COLO668 (cell line): ENCODE measurements around the gene PLEKHF1.
"Not testable (repeated sequence)": the region's sequence is repeated elsewhere in the genome, so short reads cannot be mapped to it uniquely, and the experiment has no call there.

Experiments
- DNase-seq: peaks from one replicate; lab custom pipeline; 2025; ENCODE audit not compliant: unreplicated experiment; lab: John Stamatoyannopoulos, UW

PLEKHF1 gene, protein sequence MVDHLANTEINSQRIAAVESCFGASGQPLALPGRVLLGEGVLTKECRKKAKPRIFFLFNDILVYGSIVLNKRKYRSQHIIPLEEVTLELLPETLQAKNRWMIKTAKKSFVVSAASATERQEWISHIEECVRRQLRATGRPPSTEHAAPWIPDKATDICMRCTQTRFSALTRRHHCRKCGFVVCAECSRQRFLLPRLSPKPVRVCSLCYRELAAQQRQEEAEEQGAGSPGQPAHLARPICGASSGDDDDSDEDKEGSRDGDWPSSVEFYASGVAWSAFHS

DNA sequence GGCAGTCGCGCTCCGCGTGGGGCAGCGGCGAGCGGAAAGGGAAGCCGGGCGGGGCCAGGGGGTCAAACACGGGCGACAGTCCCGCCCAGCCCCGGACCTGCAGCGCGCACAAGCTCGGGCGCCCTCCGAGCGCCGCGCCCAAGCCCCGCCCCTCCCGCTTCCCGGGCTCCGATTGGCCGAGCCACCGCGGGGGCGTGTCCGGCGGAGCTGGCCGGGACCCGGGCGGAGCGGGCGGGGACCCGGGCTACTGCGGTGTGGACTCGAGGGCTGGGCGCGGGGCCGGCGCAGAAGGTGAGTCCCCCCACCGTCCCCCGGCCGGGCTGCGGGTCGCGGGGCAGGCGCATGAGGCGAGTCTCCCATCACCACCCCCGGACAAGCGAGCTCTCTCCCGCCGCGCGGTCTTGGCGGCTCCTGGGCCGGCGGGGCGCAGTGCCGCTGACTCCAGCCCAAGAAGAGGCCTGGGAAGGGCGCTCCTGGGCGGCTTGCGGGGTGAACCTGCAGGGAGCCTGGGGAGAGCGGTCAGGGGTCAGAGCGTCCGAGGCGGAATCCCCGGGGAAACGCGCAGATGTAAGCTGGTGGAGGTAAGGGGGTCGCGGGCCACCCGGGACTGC is at the start of gene PLEKHF1:
PLEKHF1 (plus strand) TSS at position 247 of the 611 bp plus-strand sequence. CDS start 8,379 bp downstream, outside the sequence.
- DNase-seq, result peak; percentile 86

DNA sequence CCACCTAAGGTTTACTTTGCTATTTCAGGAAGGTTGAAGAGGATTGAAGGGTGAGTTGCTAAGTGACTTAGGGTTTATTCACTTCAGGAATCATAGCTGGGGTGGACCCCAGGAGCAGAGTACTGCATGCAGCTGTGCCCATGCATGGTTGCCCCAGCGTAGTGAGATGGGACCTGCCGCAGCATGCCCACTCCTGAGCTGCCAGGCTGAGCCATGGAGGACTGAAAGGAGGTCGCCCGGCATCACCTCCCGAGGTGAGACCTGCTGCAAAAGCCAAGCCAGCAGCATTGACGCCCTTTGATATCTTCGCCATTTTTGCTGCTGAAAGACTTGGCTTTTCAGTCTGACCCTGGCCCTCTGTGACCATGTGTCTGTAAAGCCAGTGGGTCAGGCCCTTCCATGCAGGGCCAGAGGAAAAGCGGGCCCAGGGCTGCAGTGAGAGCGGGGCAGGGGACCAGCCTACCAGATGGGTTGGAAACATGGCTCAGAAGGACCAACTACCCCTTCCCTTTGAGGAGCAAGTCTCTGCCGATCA is 49.3 kb upstream of the PLEKHF1 start:
- DNase-seq, result no peak

DNA sequence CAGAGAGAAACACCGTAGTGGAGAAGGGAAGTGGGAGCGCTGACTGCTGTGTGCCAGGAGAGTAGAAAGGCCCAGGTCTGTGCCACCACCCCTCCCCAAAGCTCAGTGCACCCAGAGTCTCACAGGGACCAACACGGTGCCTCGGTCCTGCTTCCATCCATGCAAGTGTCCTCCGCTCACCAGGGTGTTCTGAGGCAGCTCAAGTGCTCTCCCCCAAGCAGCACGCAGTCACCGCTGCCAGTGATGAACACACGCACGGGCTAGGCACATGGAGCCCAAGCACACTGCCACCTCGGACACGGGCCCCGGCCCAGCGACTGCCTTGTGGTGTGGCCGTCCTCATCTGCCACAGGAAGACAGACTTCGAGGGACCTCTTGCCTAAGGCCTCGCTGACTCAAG is 48.7 kb upstream of the PLEKHF1 start:
- no peak for DNase-seq

DNA sequence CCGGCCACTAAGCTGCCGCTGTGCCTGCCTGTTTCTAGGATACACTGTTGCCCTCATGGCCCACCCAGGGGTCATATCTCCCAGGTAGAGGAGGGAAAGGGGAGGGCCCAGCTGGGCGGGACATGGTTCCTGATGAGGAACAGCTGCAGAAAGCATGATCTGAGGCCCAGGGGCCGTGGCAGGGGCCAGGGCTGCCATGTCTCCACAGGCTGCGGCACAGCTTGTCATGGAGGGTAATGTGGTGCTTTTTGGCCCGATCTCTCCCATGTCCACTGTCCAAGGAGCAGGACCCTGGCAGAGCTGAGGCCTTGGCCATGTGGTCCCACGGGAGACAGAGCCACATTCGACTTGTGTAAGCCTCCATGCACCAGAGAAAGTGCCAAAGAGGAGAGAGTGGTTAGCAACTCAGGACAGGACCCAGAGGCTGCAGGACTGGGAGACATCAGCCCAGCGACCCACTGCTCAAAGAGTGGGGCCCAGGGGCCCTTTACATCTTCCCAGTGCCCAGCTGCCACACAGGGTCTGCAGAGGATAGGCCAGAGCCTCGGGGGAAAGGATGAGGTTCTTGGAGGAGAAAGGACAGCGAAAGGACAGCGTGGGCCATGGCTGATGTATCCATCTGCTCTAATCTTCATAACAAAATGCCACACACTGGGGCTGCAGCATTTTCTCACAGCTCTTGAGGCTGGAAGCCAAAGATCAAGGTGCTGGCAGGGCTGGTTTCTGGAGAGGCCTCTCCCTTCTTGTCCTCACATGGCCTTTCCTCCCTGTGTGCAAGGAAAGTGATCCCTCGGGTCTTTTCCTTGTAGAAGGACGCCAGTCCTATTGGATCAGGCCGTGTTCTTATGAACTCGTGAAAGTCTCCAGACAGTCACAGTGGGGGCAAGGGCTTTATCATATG is 47.6 kb upstream of the PLEKHF1 start:
- no peak for DNase-seq

DNA sequence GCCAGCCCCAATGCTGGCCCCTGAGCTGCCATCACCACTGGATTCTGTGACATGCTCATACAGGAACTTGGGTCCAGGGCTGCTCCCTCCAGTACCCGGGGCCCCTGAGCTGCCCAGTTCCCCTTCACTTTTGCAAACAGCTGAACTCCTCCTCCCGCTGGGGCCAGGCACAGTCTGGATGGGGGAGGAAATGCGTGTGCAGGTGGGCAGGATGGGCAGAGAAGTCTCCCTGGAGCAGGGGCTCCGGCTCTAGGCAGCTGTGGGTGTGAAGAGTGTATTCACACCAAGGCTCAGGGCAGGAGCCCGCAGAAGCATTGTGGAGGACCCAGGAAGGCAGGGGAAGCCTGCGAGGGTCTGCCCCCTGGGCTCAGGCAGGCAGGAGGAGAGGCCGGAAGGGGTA is 46.8 kb upstream of the PLEKHF1 start:
- DNase-seq, result no peak

DNA sequence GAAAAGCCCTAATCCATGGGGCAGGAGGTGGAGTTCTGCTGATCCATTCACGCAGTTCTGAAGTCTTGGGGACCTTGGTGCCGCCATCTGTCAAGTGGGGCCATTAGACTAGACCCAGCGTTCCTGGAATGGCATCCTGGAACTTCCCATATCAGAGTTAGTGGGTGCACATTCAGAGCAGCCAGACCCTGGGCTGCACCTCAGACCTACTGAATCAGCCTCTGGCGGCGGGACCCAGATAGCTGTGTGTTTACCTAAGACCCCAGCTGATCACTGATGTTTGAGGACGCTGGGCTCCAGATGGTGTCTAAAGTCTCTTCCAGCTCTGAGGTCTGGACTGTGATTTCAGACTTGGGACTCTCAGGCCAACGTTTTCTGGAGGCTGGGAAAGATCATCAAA is 46.4 kb upstream of the PLEKHF1 start:
- DNase-seq, result no peak

DNA sequence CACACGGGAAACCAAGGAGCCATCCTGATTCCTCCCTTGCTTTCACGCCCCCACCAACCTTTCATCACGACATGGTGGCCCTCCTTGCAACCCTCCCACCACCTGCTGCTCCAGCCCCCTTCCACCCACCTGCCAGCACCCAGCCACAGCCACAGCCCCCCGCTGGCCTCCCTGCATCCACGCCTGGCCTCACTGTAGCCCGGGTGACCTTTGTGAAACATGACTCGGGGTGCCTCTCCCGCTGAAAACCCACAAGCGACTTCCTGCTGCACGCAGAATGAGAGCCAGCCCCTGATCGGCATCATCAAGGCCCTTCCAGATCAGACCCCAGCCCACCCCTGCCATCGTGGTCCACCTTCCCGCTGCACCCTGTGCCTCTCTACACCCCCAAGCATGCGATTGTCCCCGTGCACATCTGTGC is 44.3 kb upstream of the PLEKHF1 start:
- no peak for DNase-seq

DNA sequence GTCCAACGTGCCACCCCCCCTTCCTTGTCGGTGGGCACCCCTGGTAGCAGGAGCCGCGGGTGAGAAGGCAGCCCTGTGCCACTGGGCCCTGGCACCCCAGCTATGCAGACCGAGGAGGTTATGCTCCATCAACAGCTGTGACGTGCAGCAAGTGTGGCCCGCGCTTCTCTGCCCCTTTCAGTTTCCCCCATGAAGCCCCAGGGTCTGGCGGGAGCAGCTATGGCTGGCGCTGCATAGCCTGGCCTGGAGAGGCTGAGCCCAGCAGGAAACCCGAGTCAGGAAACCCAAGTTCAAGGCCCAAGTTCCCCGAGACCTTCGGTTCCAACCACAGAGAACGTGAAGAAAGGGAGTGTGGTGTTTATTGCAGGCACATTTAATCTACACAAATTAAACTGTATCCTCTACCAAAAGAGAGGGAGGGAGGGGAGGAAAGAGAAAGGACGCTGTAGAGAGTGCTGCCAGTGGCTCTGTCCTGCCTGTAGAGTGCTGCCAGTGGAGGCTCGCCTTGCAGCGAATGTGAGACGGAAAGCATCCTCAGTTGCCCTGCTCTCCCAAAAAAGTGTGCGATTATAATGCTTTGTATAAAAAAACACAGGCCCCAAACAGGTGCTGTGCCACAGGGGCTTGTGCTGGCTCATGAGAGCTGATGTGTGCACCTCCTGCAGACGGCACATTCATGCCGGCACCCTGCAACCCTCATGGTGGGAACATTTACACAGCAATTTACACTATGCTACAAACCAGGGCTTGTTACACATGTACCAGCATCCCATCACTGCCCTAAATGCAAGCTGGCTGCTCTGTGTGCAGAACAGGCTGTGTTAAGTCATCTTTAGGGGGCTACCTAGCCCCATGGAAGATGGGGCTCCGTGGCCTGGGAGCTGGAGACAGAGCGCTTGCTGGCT is 42.8 kb upstream of the PLEKHF1 start:
- peak; percentile 28 for DNase-seq

DNA sequence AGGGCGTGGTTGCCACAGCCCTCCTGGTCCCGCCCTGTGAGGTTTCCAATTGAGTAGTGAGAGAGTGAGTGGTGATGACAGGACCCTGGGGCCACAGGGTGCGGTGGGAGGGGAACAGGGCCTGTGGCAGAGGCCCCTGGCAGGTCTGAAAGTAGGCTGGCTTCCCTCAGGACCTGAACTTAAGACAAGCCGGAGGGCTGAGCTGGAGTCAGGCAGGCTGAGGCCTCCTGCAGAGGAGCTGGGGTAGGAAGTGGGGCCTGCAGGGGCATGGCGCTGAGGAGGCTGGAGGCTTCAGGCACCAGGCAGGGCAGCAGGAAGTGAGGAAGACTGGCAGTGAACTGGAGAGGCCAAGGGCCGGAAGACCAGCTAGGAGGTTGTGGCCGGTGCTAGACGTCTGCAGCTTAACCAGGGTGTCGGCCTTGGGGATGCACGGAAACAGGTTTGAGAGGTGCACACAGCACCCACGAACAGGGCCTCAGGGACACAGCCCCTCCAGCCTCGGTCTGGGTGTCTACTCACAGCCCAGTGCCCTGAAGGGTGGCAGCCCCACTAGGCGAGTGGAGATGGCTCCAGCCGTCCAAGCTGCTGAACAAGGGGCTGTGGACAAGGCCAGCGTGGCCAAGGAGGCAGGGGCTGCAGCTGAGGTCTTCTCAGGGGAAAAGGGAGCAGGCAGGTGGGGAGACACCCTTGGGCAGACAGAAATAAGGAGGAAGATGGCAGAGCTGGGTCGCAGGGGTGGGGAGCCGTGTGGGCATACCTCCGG is 41.4 kb upstream of the PLEKHF1 start:
- no peak for DNase-seq

DNA sequence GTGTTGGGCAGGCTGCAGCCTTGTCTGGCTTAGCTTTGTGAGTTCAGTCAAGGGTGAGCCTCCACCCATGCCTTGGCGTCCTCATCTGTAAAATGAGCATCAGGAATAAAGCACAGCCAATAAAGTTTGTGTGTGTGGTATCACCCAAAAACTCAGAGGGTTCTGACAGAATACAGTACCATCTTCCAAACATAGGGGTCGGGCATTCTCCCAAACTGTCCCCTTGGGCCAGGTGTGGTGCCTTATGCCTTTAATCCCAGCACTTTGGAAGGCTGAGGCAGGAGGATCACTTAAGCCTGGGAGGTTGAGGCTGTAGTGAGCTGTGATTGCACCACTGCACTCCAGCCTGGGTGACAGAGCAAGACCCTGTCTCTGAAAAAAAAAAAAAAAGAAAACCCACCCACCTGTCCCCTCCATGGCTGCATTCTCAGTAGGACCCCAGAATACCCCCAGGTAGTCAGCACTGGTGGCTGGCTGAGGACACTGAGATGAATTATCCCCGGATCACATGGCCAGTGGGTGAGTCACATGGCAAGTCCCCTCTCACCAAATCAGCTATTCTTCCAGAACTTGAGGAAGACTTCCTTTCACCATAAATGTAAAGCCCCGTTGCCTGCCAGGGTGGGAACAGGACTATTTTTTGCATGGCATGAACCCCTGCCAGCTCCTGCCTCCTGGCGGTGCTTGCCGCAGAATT is 40.6 kb upstream of the PLEKHF1 start:
- DNase-seq, result no peak

DNA sequence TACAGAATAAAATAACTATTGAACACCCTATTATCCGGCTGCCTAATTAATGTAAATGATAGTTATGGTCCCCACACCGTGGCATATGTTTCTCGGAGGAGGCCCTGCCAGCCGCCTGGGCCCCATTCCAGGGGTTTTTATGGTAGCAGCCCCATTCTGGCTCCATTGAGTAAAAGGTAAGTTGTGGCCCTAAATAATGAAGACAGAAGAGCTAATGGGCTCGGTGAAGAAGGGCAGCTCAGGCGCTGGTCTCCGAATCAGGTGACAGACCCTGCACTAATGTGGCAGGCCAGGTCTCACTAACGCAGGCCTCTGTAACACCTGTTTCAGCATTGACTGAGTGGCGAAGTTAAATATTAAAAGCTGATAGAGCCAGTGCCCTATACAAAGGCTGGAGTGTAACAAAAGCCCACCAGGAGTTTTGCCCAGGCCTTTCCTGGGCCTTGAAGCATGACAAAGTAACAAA is 40.0 kb upstream of the PLEKHF1 start:
- DNase-seq, result peak; percentile 59

DNA sequence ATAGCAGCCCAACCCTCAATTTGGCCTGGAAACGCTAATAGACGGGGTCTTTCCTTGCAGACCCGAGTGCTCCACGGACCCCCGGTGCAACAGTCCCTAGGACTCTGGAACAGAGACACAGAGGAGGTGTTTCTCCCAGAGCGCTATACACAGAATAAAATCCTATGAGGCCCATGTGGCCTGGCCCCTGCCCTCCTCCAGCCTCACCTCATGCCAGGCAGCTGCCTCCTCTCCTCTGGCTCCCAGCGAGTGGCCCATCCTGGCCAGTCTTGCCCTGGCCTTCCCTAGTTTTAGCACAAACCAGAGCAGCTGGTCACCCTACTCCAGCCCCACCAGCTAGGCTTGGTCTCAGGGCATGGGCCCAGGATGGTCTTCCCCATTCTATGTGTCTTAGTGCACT is 38.9 kb upstream of the PLEKHF1 start:
- DNase-seq, result no peak

DNA sequence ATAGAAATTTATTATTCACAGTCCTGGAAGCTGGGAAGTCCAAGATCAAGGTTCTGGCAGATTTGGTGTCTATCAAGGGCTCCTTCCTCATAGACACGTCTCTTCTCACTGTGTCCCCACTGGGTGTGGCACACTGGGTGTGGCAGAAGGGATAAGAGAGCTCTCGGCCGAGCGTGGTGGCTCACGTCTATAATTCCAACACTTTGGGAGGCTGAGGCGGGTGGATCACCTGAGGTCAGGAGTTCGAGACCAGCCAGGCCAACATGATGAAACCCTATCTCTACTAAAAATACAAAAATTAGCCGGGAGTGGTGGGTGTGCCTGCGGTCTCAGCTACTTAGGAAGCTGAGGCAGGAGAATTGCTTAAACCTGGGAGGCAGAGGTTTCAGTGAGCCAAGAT is 38.4 kb upstream of the PLEKHF1 start:
- not testable (repeated sequence) for DNase-seq

DNA sequence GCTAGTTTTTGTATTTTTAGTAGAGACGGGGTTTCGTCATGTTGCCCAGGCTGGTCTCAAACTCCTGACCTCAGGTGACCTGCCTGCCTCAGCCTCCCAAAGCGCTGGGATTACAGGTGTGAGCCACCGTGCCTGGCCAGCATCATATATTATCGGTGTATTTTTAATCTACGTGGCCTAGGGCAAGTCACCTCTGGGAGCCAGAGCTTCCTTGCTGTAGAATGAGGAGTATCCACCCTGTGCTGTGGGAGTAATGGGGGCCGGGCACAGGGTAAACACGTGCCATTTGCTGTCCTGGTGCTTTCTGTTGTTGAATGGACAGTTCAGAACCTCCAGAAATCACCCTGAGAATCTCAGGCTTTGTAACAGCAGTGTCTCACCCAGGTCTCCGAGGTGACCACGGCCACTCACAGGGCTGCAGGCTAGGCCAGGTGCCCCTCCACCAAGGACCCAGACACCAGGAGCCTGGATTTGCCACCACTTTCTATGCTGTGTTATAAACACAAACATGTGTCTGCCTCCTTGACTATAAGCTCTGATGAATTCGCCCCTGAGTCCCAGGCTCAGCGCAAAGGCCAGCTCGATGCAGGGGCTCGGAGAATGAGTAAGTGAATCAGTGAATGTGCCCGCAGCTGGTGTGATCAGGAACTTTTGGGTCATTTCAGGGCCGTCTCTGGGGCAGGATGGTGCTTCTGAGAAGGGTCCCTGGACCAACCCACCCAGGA is 36.4 kb upstream of the PLEKHF1 start:
- DNase-seq, result no peak

DNA sequence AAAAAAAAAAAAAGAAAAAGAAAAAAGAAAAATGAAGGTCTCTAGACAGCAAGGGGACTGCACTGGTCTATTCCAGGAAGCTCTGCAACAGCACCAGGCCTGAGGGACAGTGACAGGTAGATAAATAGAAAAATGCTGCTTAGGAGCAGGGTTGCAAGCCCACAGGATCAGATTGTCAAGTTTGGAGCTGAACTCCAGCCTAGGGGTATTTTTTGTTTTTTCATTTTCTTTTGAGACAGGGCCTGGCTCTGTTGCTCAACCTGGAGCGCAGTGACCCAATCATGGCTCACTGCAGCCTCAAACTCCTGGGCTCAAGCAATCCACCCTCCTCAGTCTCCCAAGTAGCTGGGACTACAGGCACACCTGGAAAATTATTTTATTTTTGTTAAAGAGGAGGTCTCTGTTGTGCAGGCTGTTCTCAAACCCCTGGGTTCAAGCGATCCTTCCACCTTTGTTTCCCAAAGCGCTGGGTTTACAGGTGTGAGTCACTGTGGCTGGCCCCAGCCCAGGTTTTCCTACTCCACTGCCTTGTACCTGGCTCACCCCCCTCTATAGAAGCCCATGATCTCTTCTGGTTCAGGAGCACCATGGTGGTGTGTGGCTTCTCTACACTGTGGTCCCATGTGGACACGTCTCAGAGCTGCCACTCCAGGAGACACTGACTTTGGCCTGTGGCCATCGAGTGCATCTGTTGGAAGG is 35.3 kb upstream of the PLEKHF1 start:
- DNase-seq, result no peak

DNA sequence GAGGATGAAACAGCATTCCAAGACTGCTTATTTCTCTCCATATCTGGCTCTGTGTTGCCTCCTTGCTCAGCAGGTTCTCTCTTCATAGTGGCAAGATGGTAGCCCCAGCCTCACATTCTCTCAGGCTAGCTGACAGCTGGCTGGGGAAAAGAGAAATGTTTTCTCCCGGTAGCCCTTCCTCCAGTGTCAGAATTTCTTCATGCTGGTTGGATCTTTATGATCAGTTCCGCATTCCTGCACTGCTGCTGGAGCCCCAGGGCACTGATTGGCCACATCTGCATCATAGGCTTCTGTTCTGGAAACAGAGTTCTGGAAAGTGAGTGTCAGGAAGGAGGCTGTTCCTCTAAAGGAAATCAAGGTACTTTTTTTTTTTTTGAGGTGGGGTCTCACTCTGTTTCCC is 34.6 kb upstream of the PLEKHF1 start:
- no peak for DNase-seq

DNA sequence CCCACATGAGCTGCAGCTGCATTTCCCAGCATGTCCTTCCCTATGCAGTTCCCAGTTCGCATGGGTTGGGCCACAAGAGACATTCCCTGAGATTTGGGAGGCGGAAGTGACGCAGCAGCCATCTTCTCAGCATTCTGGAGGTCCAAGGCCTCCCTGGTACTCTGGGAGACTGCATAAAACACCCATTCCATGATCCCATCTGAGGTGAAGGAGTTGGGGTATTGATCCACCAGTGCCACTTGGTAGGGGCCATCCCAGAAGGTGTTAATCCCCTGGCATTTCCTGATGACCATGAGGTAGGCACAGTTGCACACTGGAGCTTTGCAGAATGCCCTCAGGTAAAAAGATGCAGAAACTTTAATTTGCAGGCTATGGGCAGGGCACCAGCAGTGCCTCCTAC is 33.8 kb upstream of the PLEKHF1 start:
- DNase-seq, result no peak

DNA sequence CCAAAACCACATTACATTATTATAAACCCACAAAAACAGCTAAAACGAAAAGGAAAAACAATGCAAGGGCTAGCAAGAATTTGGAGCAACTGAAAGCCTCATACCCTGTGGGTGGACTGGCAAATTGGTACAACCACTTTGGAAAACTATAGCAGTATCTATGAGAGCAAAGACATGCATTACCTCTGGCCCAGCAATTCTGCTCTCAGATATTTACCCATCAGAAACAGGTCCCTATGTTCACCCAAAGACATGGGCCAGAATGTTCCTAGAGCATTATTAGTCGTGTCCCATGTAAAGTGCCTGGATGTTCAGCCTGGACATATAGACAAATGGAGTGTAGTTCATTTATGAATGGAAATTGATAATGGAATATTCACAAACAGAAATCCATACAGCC is 31.3 kb upstream of the PLEKHF1 start:
- DNase-seq, result no peak
